HuH-7.5 (cell line): ENCODE results near the gene ADIRF.
"Not testable (repeated sequence)": the region's sequence is repeated elsewhere in the genome, so short reads cannot be mapped to it uniquely, and the experiment has no call there.

Source experiments
- DNase-seq: peaks from one replicate; pipeline ENCODE4 v3.0.0; 2011; ENCODE audit warnings: low spot score

The ADIRF gene

DNA sequence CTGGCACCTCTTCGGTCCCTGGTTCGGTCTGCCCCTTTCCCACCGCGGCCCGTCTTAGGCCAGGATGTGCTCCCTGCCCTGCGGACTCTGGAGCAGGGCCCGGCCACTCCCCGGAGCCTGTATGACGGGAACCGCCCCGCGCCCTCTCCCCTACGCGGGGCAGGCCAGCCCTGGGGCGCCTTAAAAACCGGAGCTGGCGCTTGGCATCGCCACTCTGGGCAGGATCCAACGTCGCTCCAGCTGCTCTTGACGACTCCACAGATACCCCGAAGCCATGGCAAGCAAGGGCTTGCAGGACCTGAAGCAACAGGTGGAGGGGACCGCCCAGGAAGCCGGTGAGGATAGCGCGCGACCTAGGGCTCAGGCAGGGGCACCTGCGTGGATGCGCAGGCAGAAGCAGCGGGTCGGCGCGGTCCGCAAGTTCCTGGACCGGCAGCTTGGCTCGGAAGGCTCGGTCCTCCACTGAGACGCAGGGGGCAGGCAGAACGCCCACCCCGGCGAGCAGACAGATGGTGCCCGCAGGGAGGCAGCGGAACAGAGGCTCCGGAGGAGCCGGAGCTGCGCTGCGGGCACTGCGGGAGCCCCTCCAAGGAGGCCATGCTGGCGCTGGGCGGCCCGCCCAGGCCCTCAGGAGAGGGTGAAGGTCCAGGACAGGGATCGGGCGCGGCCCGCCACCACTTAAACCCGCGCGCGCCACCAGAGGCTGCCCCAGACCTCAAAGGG, at the start of gene ADIRF:
ADIRF (plus strand) TSS at position 212 of the 723 bp plus-strand sequence; CDS start at position 275, 63 bp downstream.
- no peak for DNase-seq

DNA sequence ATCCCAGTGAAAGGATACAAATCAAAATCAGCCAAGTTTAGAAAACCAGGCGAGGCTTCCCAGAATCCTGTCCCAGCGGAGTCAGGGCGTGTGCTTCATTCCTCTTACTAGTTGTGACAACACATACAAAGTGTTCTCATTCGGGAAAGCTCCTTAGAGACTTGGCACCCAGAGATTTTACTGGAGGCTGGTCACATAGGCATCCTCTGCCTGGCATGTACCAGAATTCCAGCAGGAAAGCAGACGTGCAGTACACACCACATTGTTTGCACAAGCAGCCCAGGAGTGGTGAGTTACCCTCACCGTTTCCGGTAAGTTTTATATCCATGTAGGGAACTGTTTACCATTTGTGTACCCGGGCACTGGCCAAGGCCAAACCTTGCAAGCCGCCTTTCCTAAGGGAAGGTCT, 45.7 kb upstream of the ADIRF start:
- no peak for DNase-seq

DNA sequence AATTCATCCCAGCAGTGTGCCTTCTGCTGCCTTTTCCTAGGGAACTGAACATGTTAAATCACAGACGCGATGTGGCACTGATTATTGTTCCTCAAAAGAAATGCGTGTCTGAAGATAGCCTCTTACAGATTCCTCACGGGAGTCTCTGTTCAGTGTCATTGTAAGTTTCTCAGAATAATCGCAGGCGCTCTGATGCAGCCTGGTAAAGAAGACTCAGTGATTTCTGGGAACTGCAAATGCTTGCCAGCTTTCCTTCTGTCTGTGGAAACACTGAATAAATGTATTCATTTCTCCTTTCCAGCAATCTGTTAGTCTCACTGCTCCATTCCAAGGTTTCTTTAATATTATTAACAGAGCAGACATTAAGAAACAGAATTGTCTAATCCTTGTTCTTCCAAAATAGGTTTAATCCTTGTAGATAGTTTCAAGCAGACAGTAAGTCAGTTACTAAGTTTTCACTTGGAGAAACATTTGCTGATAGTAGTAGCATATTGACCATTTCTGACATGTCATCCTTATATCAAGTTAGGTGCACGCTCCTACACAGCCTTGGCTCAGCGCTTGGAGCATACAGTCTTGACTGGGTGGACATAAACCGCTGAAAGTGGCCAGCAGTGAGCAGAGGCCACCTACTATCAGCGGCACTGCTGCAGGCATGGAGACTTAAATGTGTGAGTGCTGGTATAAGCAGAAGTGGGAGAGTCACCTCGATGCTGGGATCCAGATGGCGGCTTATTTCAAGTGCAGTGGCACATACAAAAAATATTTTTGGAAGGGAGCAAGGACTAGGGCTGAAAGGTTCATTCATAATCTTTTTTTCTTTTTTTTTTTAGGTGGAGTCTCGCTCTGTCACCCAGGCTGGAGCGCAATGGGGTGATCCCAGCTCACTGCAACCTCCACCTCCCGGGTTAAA, 38.6 kb upstream of the ADIRF start:
- no peak for DNase-seq

DNA sequence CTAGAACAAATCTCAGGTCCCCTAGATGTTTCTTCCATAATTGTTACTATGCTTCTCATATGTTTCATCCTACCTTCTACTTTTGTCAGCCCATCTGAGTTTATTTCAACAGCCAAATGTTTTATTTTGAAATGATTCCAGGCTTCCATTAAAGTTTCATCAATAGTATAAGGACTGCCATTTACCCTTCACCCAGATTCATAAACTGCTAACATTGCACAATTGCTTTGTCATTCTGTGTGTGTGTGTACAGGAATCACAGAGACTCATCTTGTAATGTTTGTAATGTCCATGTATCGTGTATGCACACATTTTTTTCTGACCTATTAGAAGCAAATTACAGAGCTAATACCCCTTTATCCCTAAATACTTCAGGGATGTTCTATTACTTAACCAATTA, 36.4 kb upstream of the ADIRF start:
- no peak for DNase-seq

DNA sequence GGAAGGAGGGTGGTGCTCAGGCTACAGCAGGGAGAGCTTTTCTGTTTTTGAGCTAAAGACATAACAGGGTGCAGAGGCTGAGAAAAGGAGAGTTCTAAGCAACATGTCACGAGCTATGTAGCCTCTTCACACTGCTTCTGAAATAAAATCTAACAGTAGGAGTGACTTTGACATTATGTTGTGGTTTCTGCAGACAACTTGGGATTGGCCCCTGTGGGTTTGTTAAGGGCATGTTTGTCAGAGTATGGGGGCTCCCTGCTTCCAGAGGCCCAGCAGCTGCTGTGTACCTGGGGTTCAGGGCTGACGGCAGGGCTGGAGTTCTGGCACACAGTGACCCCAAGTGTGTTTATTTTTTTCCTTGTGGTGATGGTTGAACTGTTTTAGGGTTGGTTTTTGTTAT, 35.6 kb upstream of the ADIRF start:
- no peak for DNase-seq

DNA sequence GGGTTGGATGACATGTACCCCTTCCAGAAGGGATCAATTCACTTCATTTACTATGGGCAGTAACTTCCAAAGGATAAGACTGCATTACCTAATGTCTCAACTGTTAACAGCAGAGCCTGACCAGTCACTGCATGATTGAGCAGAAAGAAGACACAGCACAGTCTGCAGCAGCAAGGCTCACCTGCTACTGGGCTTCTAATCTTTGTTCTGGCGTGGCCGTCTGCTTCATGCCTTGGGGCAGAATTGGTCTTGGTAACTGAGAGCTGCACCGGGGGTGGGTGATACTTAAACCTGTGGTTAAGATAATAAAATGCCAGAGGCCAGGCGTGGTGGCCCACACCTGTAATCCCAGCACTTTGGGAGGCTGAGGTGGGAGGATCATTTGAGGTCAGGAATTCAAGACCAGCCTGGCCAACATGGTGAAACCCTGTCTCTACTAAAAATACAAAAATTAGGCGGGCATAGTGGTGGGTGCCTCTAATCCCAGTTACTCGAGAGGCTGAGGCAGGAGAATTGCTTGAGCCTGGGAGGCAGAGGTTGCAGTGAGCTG, 34.0 kb upstream of the ADIRF start:
- not testable (repeated sequence) for DNase-seq

DNA sequence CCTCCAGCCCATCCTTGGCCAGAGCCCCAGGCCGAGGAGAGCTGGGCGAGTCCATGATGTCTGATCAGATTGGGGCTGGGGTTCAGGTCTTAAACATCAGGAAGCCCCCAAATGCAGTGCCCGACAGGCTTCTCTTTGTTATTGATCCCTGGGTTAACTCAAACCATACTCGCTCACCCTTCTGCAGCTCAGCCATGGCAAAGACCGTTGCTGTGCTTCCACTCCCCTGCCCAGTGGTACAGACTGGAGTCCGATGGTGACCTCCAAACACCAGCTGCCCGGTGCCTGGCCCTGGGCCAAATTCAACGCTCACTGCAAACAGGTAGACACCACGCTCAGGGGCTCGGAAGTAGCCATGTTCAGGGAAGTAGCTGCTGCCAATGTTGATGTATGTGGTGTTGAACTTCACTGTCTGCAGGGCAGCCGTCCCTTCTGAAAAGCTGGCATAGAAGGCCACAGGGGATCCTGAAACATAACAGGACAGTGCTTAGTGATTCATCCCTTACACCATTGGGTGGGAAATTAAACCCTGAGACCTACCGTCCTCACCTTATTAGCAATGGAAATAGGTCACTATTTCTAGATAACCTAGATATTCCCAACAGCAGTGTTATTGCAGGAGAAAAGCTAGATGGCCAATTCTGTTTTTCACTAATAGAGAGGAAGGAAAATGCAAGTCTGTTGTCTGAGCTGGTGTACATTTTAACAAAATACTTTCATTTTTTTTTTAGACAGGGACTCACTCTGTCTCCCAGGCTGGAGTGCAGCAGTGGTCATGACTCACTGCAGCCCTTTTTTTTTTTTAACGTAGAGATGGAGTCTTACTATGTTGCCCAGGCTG, 31.4 kb upstream of the ADIRF start:
- DNase-seq = no peak

DNA sequence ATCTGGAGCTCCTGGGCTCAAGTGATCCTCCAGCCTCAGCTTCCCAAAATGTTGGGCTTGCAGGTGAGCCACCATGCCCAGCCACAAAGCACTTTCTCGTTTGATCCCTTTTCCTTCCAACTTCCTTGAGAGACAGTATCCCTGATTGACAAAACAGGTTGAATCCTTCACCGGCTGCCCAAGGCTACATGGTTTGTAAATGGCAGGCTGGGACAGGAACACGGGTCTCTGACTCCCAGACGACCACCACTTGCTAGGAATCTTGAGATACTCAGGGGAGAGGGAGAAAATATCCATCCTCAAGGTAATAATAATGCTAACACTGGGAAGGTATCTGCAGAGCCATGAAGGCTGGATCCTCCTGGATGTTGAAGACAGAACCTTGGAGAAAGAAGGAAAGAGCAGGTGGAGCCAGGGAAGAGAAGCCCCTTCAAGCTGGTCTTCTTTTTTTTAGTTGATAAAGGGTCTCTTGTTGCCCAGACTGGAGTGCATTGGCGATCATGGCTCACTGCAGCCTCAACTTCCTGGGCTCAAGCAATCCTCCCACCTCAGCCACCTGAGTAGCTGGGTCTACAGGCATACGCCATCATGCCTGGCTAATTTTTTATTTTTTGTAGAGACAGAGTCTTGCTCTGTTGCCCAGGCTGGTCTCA, 30.7 kb upstream of the ADIRF start:
- DNase-seq = no peak

DNA sequence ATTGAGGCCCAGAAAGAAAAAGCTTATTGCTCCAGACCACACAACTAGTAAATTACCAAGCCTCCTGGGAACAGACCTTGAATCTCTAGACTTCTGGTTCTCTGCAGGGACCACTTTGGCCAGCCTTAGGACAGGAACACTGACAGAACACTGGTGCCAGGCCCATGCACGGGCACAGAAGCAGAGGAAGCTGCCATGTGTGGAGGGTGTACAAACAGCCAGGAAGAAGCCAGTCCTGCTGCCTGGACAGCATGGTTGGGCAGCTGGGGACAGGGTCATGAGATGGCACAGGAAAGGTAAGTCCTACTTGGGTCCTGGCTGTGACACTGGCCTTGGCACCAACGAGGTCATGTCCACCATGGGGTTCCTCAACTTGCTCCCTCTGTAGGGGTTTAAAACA, 30.0 kb upstream of the ADIRF start:
- no peak for DNase-seq

DNA sequence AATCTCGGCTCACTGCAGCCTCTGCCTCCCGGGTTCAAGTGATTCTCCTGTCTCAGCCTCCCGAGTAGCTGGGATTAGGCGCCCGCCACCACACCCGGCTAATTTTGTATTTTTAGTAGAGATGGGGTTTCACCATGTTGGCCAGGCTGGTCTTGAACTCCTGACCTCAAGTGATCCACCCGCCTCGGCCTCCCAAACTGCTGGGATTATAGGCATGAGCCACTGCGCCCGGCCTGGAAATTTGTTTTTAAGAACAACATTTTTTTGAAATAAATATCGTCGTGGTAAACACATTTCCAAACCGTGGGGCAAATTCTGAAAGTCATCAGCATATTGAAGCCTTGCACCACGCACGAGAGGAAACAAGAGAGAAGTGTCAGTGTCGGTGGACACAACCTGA, 28.2 kb upstream of the ADIRF start:
- not testable (repeated sequence) for DNase-seq

DNA sequence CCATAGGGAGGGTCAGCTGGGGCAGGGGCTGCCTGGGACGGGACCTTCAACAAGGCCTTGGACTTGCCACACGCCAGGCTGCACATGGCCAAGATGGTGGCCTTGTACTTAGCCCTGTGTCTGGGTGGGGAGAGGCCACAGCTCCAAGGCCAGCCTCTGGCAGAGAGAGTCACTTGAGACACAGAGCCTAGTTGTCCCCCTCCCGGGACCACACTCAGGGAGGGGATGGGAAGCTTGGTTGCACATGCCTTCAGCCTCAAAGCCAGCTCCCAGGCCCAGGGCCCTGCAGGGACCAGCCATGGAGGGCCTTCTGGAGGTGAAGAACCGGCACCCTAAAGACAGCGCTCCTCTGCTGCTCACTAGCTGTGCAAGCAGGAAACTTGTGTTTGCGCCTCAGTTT, 27.6 kb upstream of the ADIRF start:
- DNase-seq = no peak

DNA sequence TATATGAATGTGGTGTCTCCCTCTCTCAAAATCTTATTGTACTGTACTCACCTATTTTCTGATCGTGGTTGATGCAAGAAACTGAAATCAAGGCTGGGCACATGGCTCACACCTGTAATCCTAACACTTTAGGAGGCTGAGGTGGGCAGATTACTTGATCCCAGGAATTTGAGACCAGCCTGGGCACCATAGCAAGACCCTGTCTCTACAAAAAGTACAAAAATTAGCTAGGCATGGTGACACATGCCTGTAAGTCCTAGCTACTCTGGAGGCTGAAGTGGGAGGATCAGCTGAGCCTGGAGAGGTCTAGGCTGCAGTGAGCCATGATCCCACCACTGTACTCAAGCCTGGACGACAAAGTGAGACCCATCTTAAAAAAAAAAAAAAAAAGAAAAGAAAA, 26.9 kb upstream of the ADIRF start:
- DNase-seq = no peak

DNA sequence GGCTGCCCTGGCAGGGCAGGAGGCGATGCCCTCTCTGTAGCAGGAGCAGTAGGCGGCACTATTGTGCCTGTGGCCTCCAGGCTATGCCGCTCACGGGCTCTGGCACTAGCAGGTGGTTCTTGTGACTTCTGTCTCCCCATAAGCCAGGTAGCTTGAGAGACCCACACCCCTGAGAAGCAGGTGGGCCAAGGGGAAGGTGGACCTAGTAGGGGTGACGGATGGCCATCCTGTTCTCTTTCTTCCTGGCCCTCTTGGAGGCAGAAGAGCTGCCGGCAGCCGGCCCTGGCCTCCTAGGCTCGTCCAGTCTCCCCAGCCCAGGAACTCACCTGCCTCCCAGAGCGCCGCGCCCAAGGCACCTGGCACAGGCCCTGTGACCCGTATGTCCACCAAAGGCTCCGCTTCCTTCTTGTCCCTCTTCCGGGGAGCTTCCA, 26.3 kb upstream of the ADIRF start:
- DNase-seq = no peak

DNA sequence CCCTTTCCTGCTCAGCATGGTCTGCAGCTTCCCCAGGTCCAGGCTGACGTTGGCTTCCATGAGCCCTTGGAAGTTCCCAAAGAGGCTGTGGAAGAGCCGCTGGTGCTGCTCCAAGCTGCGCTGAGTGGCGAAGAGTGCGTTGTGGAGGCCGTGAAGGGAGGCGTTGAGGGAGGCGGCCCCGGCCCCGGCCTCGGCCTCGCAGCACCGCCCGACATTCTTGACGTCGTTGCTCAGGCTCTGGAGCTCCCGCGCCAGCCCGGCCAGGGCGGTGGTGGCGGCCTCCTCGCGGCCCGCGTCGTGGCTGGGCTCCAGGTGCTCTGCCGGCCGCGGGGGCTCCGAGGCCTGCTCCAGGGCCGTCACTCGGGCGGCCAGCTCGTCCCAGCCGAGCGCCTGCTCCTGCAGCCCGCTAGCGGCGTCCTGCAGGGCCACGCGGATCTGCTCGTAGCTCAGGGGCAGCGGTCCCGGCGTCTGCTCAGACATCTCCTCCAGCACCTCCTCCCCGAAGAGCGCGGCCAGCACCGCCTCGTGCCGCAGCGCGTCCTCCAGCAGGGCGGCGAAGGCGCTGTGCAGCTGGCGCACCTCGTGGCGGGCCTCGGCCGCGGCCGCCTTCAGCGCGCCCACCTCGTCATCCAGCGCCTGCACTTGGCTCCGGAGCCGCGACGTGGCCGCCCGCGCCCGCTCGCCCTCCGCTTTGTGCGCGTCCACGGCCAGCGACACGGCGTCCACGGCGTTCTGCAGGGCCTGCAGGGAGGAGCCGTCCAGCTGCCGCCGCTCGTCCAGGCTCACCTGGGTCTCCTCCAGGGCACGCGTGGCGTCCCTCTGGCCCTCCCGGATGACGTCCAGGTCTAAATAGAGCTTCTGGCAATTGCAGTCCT, 25.6 kb upstream of the ADIRF start:
- DNase-seq = no peak

DNA sequence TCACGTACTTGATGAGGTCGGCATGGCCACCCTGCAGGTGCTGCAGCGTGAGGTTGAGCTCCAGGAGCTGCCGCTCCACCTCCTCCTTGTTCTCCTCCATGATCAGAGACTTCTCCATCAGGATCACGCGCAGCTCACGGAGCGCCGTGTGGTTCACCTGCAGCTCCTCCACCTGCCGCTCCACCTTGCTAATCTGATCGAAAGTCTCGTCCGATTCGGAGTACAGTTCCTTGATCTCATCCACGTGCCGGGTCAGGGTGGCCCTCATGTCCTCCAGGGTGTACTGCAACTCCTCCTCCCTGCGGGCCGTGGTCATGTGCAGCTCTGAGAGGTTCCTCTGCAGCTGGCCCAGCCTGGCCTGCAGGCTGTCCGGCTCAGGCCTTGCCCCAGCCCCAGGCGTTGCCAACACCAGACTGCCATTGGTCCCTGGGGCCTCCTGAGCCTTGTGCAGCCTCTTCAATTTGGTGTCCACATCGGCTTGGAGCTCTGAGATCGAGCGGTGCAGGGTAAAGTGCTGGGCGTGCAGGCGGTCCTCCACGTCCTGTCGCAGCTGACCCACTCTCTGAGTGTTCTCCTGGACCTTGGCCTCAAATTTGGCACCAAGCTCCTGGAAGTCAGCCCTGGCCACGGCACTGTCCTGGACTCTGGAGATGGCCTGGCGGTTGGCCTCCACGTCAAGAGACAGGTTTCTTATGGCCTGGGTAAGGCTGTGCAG, 24.8 kb upstream of the ADIRF start:
- DNase-seq = no peak

DNA sequence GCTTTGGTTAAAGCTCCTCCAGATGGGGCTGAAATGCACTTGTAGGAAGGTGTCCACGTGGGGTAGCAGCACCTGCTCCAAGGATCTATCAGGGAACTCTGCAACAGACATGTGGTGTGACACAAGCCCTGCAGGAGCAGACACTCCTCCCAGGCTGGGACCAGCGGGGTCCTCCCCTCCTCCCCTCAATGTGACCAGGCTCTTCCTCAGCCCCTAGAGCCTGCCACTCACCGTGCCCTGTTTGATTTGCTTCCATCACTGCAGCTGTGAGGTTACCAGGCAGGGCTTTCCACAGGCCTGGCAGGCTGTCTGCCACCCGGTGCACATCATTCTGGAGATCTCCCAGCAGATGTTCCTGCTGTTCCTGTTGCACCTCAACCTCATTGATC, 24.3 kb upstream of the ADIRF start:
- no peak for DNase-seq

DNA sequence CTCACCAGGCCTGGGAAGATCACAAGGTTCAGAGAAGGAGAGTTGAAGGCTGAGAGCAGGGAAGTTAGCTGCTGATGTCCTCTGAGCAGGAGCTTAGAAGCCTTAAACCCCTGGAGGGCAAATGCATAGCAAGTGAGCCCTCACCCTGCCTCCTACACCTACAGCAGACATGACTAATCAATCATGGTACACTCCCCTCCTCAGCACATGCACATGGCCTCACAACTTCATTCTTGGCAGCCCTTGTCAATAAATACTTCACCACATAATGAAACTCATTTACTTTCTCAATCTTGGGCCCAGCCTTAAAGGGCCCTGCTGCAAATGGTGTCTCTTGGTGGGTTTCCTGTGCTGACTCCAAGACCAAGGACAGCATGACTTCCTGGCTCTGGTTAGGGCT, 23.8 kb upstream of the ADIRF start:
- no peak for DNase-seq

DNA sequence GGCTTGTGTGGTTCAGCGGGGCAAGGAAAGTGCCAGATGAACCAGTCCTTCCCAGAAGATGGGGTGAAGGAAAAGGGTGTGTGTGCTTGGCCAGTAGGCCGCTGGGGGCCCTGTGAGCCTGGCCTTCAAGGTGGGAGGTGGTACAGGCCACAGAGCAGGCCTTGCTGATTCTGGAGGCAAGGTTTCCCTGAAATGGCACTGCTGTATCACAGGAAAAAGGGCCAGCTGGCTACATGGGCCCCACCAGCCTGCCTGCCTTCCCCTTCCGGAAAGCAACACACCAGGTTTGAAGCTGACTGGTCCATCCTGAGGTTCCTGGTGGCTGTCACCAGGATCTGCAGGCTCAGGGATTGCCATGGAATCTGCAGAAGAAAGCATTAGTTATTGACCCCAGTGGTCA, 23.4 kb upstream of the ADIRF start:
- DNase-seq = no peak

DNA sequence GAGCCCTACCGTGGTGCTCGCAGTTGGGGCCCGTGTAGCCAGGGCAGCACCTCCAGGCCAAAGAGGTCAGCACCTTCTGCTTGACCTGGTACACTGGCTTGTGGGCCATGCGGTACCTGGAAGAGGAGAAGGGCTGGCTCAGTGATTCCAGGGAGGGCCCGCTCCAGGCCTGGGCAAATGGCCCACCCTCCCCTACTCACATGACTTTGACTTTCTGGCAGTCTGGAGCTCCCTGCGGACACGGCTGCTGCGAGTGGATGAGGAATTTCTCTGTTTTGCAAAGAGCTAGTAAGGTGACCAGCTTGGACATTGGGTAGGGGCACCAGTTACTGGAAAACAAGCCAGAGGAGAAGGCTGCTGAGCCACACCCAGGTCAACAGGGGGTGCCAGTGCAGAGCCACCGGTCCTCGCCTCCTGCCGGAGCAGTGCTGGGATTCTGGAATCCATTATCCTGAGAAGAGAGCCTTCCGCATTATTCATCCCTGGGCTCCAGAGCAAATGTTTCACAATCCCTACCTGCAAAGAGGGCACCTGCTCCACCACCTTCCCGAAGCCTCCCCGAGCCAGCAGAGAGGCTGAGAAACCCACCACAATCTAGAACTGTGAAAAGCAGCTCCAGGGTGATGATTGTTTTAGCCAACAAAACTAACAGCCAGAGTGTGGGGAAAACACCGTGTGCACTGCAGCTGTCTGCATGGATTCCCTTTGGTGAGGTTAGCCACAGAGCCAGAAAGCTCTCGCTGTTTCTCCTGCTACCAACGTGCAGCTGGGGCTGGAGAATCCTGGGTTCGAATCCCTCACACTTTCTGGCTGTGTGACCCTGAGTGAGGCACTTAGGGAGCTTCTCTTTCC, 22.7 kb upstream of the ADIRF start:
- DNase-seq = no peak
